ENCODE results near the gene CCDC28A.

Gene CCDC28A

GRCh38 chr6:138772596-138773176 lies 883 bp upstream of the CCDC28A start:
- no peak for TF ChIP-seq CTCF (IDR thresholded peaks at IDR 0.05; ENCODE audit: control insufficient read depth, insufficient read depth, low read depth, low read length, missing control alignments)
- DNase-seq (ENCODE audit: low read depth): no peak
- H3K4me3 ChIP-seq (ENCODE audit: control insufficient read depth, low read depth, low read length): peak overlapping the region; percentile 92

DNA sequence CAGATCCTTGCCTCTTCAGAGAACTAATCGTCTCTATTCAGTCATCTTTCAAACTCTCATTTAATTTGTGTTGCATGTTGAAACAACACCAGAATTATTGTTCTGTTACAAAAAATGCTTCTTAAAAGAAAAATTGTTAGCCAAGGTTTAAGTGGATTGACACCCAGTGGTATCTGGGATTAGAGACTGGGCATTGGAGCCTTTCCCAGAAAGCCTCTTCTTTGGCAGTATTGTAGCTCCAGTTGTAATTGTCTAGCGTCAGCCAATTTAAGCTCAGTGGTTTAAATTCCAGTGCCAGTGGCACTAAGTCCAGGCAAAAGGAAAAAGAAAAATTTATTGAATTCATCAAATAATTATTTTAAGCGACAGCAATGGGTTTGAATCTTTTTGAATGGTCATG lies 801 bp downstream of the CCDC28A start:
- no peak for TF ChIP-seq CTCF (IDR thresholded peaks at IDR 0.05; ENCODE audit: control insufficient read depth, insufficient read depth, low read depth, low read length, missing control alignments)
- DNase-seq (ENCODE audit: low read depth): no peak
- H3K4me3 ChIP-seq (ENCODE audit: control insufficient read depth, low read depth, low read length): peak overlapping the region; percentile 92

GRCh38 chr6:138776659-138777058 lies 3.1 kb downstream of the CCDC28A start:
- TF ChIP-seq CTCF (IDR thresholded peaks at IDR 0.05; ENCODE audit: control insufficient read depth, insufficient read depth, low read depth, low read length, missing control alignments): no peak
- no peak for DNase-seq (ENCODE audit: low read depth)
- no peak overlapping the region for H3K4me3 ChIP-seq (ENCODE audit: control insufficient read depth, low read depth, low read length)

DNA sequence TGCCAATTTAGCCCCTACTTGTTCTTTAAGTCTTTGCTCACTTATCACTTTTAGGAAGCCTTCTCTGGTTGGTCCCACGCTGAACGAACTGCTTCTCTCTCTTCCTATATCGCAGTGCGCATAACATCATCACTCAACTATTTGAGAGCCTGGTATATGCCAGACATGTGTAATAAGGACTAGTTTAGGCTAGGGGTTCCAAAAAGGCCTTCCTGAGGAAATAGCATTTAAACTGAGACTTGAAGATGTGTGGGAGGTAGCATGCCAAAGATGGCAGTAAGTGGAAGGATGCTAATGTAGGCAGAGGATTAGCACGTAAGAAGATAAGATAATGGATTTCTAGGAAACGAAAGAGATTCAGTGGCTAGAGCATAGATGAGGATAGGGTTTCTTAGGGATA lies 4.8 kb downstream of the CCDC28A start:
- no peak overlapping the region for H3K4me3 ChIP-seq (ENCODE audit: control insufficient read depth, low read depth, low read length)
- DNase-seq (ENCODE audit: low read depth): no peak
- no peak for TF ChIP-seq CTCF (IDR thresholded peaks at IDR 0.05; ENCODE audit: control insufficient read depth, insufficient read depth, low read depth, low read length, missing control alignments)

DNA sequence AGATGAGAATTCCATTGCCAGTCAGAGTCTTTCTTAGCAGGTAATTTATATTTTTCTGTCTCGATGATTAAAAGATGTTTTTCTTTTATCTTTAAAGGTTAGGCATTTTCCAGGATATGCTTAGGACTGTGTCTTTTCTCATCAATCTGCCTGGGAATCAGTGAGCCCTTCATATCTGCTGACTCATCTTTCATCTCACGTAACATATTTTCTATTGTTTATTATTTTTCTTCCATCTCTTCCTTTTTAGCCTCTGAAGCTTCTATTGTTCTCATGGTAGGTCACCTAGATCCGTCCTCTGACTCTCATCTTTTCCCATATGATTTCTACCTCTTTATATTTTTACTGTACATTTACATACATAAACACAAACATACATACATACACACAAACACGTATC lies 8.7 kb downstream of the CCDC28A start:
- no peak overlapping the region for H3K4me3 ChIP-seq (ENCODE audit: control insufficient read depth, low read depth, low read length)
- TF ChIP-seq CTCF (IDR thresholded peaks at IDR 0.05; ENCODE audit: control insufficient read depth, insufficient read depth, low read depth, low read length, missing control alignments): no peak
- no peak for DNase-seq (ENCODE audit: low read depth)

DNA sequence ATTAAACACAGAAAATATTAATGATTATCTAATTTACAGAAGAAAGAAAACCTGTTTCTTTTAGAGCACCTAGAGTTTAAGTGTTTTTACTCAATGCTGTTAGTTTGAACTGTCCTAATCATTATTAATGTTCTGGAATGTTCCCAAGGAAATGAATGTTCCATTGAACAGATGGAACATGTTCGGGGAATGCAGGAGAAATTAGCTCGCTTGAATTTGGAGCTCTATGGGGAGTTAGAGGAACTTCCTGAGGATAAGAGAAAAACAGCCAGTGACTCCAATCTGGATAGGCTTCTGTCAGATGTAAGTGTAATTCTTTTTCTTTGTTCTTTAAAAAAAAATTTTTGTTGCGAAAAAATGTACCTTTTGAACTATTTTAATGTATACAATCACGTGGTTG lies 11.5 kb downstream of the CCDC28A start:
- DNase-seq (ENCODE audit: low read depth): no peak
- no peak for TF ChIP-seq CTCF (IDR thresholded peaks at IDR 0.05; ENCODE audit: control insufficient read depth, insufficient read depth, low read depth, low read length, missing control alignments)

DNA sequence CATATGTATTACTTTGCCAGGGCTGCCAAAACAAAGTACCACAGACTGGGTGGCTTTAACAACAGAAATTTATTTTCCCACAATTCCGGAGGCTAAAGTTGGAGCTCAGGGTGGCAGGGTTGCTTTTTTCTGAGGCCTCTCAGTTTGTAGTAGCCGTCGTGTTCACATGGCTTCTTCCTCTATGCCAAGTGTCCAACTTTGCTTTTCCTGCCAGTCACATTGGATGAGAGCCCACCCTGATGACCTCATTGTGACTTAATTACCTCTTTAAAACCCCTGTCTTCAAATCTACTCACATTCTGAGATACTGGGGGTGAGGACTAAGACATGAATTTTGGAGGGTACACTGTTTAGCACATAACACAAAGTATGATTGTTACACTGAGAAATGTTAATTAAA lies 12.4 kb downstream of the CCDC28A start:
- no peak for TF ChIP-seq CTCF (IDR thresholded peaks at IDR 0.05; ENCODE audit: control insufficient read depth, insufficient read depth, low read depth, low read length, missing control alignments)
- no peak overlapping the region for H3K4me3 ChIP-seq (ENCODE audit: control insufficient read depth, low read depth, low read length)
- no peak for DNase-seq (ENCODE audit: low read depth)

More for the DNA sequence above, 11.5 kb downstream of the CCDC28A start:
- no peak overlapping the region for H3K4me3 ChIP-seq (ENCODE audit: control insufficient read depth, low read depth, low read length)

Data from AG09309 (cell line).